Hematopoietic multipotent progenitor cell treated with erythropoietin and hydrocortisone succinate and interleukin-3 and kit ligand, for 15 days (in vitro differentiated cells): Measurements from ENCODE around the gene ZNF41.
"Not testable (repeated sequence)": the region's sequence is repeated elsewhere in the genome, so short reads cannot be mapped to it uniquely, and the experiment has no call there.

Experiments
- DNase-seq: peaks from one replicate; pipeline ENCODE4 v3.0.0-alpha.2; 2015; ENCODE audit warnings: low spot score

The ZNF41 gene

DNA sequence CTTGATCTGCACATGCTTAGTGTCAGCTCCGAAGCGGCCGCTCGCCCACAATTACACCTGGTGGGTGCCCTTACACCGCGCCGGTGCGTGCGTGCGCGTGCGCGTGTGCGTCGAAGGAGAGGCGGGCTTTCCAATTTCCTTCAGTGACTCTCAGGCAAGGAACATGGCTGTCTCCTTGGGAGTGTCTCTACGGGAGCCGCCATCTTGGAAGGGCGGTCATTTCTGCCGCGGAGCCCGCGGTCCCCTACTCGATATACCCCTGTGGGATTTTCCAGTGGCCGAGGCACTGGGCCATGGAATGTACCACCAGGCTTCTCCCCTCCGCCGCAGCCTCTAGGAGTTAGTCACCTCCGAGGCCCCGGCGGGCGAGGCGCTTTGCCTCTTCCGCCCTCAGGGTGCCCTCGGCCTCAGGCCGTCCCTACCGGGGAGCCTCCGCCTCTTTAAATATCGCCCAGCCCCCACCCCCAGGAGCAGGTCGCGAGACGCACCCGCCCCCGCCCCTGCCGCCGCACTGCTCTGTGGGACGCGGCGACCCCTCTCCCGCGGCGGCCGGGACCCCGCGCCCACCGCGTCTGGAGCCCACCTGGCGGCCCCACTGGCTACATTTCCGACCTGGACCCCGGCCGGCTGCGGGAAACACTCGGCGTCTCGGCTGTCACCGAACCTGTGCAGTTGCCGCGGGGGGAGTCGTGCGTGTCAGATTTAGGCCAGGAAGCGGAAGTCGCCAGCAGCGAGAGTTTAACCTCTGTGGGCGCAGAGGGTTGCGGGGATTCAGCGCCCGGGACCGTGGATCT is at the start of gene ZNF41:
ZNF41 (minus strand) TSS at position 711 of the 794 bp plus-strand sequence. CDS start 15,741 bp downstream, outside the sequence.
- peak; percentile 77 for DNase-seq

DNA sequence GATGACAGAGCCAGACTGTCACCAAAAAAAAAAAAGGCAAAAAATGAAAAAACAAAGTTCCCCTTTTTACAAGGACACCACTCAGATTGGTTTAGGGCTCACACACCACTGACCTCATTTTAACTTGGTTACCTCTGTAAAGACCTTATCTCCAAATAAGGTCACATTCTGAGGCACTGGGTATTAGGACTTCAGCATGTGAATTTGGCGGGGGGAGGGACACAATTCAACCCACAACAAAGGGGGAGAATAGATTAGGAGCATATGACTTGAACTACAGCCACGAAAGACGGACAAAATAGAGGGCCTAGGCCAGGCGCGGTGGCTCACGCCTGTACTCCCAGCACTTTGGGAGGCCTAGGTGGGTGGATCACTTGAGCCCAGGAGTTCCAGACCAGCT is 47.0 kb upstream of the ZNF41 start:
- no peak for DNase-seq

DNA sequence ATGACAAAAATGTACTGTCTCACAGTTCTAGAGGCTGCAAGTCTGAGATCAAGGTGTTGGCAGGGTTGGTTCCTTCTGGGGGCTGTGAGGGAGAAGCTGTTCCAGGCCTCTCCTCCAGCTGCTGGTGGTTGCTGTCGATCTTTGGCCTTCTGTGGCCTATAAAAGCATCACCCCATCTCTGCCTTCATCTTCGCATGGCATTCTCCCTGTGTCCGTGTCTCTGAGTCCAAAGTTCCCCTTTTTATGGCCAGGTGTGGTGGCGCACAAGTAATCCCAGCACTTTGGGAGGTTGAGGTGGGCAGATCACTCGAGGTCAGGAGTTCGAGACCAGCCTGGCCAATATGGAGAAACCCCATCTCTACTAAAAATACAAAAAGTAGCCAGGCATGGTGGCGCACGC is 46.5 kb upstream of the ZNF41 start:
- no peak for DNase-seq

DNA sequence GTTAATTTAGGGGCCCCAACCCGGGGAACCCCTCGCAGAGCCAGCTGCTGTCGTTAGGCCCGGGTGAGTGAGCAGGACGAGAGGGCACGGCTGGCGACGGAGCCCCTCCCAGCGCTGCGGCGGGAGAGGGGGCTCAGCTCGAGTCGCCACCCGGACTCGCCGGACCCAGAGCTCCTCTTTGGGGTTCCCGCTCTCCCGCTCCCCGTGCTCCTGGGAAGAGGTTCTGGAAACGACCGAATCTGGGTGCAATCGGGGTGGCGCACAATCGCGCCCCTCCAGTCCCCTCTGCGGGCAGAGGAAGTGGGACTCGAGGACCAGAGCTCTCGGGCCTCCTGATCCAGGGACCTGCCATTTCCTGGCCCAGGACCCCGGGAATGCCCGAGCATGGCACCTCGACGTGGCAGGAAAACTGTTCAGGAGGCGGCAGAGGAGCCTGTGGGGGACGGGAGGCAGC is 40.7 kb upstream of the ZNF41 start:
- no peak for DNase-seq

DNA sequence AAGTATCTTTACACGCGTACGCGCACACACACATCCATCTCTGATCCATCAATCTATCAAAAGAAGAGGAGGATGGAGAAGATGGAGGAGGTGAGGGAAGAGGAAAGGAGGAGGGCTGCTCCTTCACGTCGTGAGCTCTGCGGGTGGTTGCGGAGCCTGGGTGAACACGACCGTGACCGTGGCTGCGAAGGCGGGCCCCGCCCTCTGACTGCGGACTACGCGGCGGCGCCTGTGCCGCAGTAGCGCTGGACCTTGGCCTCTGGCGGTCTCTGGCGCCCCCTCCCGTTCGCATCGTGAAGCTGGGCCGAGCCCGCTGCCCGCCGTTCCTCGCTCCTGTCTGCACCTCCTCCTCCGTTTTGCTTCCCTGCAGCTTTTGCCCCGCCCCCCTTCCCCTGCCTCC is 40.3 kb upstream of the ZNF41 start:
- peak; percentile 77 for DNase-seq

DNA sequence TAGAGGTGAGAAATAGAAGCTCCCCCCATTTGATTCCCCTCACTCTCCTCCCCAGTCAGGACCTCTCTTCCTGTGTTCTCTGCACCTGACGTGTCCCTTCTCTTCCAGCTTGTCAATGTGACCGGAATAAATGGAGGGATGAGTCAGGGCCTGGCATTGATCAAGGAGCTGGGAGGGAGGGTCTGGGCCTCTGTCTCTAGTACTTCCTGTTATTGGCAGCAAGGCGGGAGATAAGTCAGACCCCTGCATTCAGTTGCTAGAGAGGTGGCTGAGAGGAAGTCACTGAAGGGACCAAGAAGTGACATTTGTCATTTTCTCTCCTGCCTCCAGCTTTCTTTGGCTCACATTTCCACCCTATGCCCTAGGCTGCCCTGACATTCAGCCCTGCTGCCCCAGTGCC is 35.1 kb upstream of the ZNF41 start:
- DNase-seq = no peak

DNA sequence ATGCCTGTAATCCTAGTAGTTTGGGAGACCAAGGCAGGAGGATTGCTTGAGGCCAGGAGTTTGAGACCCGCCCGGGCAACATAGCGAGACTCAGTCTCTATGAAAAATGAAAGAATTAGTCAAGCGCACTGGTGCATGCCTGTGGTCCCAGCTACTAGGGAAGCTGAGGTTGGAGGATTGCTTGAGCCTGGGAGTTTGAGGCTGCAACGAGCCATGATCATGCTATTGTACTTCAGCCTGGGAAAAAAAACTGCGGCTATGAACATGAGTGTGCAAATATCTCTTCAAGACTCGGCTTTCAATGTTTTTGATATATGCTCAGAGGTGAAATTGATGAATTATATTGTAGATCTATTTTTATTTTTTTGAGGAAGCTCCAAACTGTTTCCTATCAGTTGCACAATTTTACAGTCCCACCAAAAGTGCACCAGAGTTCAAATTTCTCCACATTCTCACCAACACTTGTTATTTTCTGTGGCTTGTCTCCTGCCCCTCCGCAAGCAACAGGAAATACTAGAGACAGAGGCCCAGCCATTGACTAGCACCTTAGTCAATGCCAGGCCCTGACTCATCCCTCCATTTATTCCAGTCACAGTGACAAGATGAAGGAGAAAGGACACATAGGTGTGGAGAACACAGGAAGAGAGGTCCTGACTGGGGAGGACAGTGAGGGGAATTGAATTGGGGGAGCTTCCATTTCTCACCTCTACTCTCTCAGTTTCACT is 33.1 kb upstream of the ZNF41 start:
- DNase-seq = no peak

DNA sequence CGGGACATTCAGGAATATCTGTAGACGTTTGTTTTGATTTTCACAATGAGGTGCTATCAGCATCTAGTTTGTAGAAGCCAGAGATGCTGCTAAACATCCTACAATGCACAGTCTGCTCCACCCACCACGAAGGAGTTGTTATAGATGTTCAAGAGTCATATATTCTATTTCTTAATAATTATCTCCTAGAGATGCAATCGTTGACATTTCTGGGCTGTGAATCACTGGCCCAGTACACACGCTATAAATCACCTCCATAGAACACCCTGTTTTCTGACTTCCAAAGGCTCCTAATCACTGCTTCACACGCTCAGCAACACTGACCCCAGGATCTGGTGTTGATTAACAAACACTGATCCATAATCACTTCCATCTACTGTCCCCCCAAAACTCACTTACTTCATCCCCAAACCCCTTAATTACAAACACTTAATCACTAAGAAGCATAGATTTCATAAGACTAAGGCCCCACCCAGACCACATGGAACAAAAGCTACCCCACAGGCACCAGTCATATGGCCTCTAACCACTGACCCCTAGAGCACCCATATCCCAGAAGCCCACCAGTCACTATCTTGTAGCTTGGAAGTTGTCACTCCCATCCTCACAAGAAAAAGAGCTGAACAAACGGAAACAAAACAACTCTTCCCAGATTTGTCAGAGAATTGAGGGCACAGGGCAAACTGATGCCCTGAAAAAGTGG is 31.7 kb upstream of the ZNF41 start:
- no peak for DNase-seq

DNA sequence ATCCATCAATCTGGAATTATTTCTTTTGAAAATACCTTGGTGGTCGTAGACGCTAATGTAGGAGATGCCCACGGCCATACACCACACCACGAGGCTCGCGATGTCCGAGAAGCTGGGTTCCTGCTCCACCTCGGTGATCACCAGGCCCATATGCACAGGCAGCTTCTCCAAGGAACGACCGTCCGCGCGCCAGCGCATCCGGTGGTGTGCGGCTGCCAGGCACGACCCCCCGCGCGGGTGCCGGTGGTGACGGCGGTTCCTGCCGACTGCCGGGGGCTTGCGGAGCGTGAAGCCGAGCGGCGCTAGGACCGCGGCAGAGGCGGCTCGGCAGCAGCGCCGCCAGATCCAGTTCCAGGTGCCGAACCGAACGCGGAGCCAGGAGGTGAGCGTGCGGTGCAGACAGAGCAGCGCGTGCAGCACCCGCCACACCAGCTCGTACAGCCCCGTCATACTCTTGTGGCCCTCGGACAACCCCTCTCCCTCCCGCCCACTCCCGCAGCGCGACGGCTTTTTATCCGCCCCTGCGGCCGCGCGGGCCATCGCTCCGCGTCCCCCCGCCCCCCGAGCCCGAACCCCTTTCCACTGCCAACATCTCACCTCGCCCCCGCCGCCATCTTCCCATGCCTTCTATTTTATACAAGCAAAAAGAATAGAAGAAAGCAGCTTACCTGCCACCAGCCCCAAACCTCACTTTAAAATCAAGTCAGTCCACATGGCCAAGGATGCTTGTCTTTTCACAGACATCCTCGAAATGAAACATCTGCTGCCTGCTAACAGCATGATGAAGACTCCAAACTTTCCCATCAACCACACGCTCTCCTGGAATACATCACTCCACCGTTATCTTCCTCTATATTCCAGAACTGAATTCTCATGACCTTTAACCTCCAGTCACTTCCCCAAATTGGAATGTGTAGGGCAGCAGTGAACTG is 30.3 kb upstream of the ZNF41 start:
- DNase-seq = not testable (repeated sequence)

DNA sequence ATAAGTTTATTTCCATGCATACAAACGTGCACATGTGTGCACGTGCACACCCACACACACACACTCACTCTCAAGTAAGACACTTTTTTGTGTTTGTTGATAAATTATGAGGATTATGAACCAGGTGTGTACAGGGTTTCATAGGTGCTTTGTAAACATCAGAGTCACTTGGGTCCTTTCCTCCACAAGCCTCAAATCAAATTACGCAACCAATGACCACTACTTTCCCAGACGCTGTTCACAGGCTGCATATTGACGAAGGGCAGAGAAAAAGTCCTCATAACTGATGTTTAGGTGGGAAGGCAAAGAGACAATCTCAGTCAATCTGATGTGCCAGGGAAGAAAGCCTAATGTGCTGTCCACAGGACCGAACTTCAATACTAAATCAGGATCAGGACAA is 29.4 kb upstream of the ZNF41 start:
- not testable (repeated sequence) for DNase-seq

DNA sequence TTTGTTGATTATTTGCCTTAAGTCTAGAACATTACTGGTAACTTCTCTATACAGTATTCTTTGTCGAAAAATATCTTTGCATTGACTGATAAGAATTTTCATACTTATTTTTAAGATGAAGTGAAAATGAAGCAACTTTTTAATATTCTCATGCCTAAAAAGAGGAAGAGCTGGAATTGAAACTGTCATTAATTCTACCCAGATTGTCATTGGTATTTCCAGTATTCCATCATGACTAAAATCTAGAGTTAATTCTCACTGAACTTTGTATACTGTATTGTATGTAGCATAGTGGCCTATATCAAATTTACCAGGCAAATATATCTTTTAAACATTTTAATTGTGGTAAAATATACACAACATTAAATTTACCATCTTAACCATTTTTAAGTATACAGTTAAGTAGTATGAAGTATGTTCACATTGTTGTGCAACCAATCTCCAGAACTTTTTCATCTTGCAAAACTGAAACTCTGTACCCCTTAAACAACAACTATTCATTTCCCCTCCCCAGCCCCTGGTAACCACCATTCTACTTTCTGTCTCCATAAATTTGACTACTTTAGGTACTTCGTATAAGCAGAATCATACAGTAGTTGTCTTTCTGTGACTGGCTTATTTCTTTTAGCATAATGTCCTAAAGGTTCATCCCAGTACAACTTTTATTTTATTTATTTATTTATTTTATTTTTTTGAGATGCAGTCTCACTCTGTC is 24.3 kb upstream of the ZNF41 start:
- no peak for DNase-seq

DNA sequence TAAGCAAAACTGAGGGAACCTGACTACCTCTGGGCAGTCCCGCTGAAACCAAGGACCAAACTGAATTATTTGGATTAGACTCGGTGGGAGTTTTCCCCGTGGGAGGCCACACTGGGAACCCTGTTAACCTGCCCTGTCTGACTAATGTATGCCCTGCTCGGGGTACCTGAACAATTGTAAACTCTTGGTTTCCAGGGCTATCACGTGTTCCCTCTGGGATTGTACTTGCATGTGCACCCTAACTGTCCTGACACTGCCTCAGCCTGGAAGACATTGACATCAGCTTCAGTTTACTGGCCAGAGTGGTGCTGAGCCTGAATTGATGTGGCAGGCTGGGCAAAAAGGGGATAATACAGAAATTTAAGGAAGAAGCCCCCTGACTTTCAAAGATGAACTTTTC is 20.1 kb upstream of the ZNF41 start:
- DNase-seq = no peak

DNA sequence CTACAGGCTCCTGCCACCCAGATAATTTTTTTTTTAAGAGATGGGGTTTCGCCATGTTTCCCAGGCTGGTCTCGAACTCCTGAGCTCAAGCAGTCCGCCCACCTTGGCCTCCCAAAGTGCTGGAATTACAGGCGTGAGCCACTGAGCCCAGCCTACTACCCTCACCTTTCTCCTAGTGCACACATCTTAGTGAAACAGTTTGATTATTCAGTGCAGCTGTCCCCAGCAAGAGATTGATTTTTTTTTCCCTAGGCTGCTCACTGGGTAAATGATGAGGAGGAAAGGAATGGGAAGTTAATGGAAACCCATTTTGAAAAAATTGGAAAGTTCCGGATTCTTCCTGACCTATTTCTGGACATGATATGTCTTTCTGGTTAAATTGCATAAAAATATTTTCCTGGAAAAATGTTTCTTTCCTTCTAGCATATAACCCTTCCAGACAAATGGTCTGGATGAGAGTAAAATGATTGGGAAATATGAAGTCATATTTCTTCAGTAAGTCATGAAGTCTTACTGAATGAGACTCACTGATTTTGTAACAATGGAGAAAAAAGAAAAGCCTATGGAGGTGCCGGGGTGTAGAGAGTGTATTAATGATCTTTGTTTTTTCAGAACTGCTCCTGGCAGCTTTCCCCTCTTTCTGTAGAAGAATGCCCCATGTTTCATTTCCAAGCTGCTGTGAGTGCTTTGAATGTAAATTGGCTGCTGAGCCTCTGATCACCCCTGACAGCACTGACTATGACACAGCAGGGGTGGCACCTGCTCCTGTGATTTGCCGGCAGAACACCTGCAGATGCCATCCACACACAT is 19.5 kb upstream of the ZNF41 start:
- DNase-seq = no peak

DNA sequence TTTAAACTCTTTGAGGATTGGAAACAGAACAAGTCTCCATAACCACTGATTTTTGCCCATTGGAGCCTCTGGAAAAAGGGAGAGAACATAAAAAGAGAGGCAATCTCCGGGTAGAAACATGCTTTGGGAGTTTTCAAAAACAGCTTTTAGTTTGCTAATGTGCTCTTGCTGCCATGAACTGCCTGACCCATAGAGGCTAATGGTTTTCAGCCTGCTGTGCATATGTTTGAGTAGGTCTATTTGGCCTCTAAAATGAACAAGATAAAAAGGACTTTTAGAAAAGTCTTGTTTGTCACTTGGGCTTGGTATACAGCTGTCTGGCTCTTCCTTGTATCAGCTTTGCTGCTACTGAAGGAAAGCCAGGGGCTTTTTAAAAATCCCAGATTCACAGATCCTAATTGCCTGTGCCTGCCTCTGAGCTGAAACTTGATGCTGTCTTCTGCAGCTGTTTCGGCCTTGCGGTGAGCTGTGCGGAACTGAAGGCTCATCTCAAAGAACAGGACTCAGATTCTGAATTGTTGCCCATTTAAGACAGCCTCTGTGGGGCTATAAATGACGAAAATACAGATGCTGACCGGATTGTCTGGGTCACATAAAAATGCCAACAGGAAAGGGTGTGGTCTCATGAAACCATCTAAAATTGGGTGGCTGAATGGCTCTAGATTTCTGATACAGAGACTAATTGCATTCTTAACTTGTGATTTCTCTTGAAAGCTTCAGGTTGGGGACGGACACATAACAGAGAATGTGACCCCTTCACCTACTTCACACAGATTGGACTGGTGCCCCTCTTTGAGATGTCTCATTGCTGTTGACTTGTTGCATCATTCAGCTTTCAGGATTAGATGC is 18.4 kb upstream of the ZNF41 start:
- DNase-seq = no peak

DNA sequence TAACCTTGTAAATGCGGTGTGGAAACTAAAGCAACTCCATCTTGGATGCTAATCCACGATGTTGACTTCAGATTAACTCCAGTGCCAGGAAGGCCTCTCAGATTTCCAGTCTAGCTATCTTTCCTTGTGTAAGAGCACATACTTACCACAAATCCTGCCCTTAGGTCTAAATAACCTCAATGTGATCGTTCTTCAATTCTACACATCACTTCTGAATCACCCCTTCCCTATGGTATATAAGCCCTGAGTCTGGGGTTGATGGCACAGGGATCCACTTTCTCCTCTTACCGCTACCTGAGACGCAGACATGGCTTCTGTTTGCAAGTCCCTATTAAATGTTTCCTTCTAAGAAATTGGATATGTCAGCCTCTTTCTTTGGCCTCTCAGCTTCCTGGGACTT is 17.5 kb upstream of the ZNF41 start:
- no peak for DNase-seq

DNA sequence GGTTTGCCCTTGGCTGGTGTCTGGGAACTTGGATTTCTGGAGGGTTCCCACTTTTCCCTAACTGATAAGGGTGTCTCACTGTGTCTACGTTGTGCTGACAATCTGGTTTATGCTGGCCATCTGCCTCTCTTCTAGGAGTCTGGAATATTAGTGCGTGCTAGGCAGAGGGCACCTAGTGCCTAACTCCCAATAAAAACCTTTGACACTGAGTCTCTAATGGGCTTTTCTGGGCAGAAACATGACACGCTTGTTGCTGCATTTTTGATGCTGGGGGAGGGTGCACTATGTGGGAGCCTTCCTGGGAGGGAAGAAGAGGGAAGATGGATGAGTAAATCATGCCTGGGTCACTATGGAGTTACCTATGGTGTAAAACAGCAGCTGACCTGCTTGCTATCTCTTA is 16.3 kb upstream of the ZNF41 start:
- no peak for DNase-seq

DNA sequence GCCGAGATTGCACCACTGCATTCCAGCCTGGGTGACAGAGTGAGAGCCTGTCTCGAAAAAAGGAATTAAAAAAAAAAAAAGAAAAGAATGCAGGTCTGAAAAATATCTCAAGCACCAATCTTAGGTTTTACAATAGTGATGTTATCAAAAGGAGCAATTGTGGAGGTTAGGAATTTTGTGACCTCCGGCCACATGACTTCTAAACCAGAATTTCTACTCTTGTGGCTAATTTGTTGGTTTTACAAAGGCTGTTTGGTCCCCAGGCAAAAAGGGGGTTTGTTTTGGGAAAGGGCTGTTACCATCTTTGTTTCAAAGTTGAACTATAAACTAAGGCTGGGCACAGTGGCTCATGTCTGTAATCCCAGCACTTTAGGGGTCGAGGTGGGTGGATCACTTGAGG is 15.4 kb upstream of the ZNF41 start:
- no peak for DNase-seq

DNA sequence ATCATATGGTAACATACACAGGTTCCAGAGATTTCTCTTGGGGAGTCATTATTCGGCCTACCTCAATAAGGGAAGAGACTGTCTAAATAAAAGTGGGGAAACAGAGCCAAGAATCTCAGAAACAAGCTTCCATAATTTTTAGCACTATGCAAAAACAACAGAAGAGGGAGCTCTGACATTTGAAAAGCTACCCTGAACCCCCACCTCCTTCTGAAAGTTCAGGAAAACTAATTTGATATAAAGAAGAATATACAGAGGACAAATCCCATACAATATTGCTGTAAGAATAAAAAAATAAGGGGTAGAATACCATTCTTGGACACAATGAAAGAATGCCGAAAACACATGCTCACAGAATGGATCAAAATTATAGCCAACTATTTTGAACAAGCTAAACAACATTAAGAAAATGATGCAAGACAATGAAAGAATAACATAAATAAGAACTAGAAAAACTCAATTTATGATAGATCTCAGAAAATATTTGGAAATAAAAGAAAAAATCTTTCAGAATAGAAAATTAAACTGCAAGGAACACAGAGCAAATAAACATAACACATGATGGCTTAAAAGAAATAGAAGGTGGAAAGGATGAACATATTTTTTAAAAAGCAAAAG is 14.4 kb upstream of the ZNF41 start:
- DNase-seq = no peak

DNA sequence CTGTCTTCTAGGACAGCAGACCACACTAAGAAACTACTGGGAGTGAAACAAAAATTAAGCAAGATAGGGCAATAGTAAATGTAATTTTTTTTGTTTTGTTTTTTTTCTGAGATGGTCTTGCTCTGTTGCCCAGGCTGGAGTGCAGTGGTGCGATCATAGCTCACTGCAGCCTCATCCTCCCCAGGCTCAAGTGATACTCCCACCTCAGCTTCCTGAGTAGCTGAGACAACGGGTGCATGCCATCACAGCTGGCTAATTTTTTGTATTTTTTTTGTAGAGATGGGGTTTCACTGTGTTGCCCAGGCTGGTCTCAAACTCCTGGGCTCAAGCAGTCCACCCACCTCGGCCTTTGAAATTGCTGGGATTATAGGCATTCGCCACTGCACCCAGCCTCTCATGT is 9.1 kb upstream of the ZNF41 start:
- DNase-seq = not testable (repeated sequence)
